ENCODE measurements around the gene LIF. TPM values are rescaled to one million over a fixed set of nuclear protein-coding genes. Genes with fewer than 3 reads are reported as not detected.
A peak's percentile ranks its signal among the peaks of the same experiment; 100 is the strongest.

LIF gene
- total and polyA plus RNA-seq, 2 donors (not counting 3 experiments of a cell fraction or from before 2014, with no cell fraction given): 0.12 to 0.27 TPM

- Histone ChIP-seq H3K4me2 (ENCODE audit: insufficient read depth, low read length) (peak overlapping the region; percentile 64), H3K9me3 (replicated peaks; ENCODE audit: control insufficient read depth, insufficient read depth, low read length) (no peaks in the 10 kb centered on the region), H3K27me3 (ENCODE audit: control insufficient read depth in 2 of 2, insufficient read depth in 2 of 2, low read length in 2 of 2) (no peaks in the 10 kb centered on the region), H3K9ac (replicated peaks; ENCODE audit: extremely low read depth, insufficient read depth, low read length) (peak overlapping the region; percentile 45), H3K4me3 (replicated peaks in 1 of 3; ENCODE audit: insufficient read depth in 1 of 3, low read depth in 1 of 3, low read length in 3 of 3) (peak overlapping the region; percentile 54 to 84 (median 64)), H3K4me1 (ENCODE audit: control insufficient read depth, extremely low read depth, insufficient read depth, low read length) (peaks cover 28% of the 10 kb centered on the region), H3K27ac (ENCODE audit: insufficient read depth, low read depth, low read length) (no peak overlapping the region), H3K9me1 (replicated peaks; ENCODE audit: control insufficient read depth, extremely low read depth, insufficient read depth, low read length) (no peaks in the 10 kb centered on the region), H4K20me1 (replicated peaks; ENCODE audit: control insufficient read depth, extremely low read depth, insufficient read depth, low read length) (no peaks in the 10 kb centered on the region), H3K36me3 (ENCODE audit: control insufficient read depth in 2 of 2, extremely low read depth in 1 of 2, insufficient read depth in 2 of 2, low read length in 2 of 2) (peaks cover 0 to 13% of the 10 kb centered on the region in 2 experiments), H2AFZ (ENCODE audit: low read depth, low read length) (peak overlapping the region; percentile 68), H3K79me2 (ENCODE audit: control insufficient read depth, insufficient read depth, low read length) (no peaks in the 10 kb centered on the region)
- DNase-seq (ENCODE audit: low read depth, low spot score) (no peak), FAIRE-seq (no peak)
- intact Hi-C loops (cut with micrococcal nuclease) (loop anchor here (1.0 kb wide), 6 partner anchors 32 to 197 kb away; partner anchors contain the start of genes RNF215, SF3A1 and TBC1D10A), dilution Hi-C loops (cut with MboI; ENCODE audit: extremely low pct_ligation_motif_present, low sequenced_read_pairs) (no loop called here)
- ChIA-PET CTCF (interaction anchor here (0.7 to 4.4 kb wide), 50 partner anchors 10 to 467 kb away, joined by 3 to 164 read pairs (median 6); partner anchors contain the start of genes CCDC157, MTFP1, RNF215 and SEC14L2), POLR2A (interaction anchor here (0.9 to 2.1 kb wide), 7 partner anchors 11 to 136 kb away, joined by 4 to 7 read pairs (median 6); partner anchors contain the start of genes CCDC157, RNF215, SF3A1 and TBC1D10A)
- no peak for TF ChIP-seq GATA2 (IDR thresholded peaks at IDR 0.05; ENCODE audit: insufficient read depth, insufficient read length, low read depth, low read length)
- no peak for TF ChIP-seq JUN (IDR thresholded peaks at IDR 0.05; ENCODE audit: borderline replicate concordance, insufficient read depth, insufficient read length, low read depth)
- TF ChIP-seq FOS (IDR thresholded peaks at IDR 0.05; ENCODE audit: borderline replicate concordance, insufficient read depth, low read length): no peak
- no peak for TF ChIP-seq EZH2 (IDR thresholded peaks at IDR 0.05; ENCODE audit: borderline replicate concordance, low read depth, low read length, severe bottlenecking)
- TF ChIP-seq, protein P1, sequence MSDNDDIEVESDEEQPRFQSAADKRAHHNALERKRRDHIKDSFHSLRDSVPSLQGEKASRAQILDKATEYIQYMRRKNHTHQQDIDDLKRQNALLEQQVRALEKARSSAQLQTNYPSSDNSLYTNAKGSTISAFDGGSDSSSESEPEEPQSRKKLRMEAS (IDR thresholded peaks at IDR 0.05; ENCODE audit: insufficient read depth, insufficient read length): no peak
- no peak for TF ChIP-seq POLR2A (IDR thresholded peaks at IDR 0.05; ENCODE audit: low read depth, low read length)
- TF ChIP-seq MYC (IDR thresholded peaks at IDR 0.05; ENCODE audit: low read depth, low read length): no peak
- TF ChIP-seq, protein P2, sequence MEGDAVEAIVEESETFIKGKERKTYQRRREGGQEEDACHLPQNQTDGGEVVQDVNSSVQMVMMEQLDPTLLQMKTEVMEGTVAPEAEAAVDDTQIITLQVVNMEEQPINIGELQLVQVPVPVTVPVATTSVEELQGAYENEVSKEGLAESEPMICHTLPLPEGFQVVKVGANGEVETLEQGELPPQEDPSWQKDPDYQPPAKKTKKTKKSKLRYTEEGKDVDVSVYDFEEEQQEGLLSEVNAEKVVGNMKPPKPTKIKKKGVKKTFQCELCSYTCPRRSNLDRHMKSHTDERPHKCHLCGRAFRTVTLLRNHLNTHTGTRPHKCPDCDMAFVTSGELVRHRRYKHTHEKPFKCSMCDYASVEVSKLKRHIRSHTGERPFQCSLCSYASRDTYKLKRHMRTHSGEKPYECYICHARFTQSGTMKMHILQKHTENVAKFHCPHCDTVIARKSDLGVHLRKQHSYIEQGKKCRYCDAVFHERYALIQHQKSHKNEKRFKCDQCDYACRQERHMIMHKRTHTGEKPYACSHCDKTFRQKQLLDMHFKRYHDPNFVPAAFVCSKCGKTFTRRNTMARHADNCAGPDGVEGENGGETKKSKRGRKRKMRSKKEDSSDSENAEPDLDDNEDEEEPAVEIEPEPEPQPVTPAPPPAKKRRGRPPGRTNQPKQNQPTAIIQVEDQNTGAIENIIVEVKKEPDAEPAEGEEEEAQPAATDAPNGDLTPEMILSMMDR (IDR thresholded peaks at IDR 0.05; ENCODE audit: extremely low read depth in 1 of 2, insufficient read depth in 1 of 2, low read depth in 1 of 2, low read length in 2 of 2): no peak
- TF ChIP-seq POLR2AphosphoS5 (IDR thresholded peaks at IDR 0.05; ENCODE audit: insufficient read depth, low read depth, low read length): no peak
- no TSS peak for BruUV-seq (replicated peaks)
These were observed 42.0 kb upstream of the LIF start for GRCh38 chr22:30288419-30289140.
